ENCODE results near the gene MOCOS.

Gene MOCOS

DNA sequence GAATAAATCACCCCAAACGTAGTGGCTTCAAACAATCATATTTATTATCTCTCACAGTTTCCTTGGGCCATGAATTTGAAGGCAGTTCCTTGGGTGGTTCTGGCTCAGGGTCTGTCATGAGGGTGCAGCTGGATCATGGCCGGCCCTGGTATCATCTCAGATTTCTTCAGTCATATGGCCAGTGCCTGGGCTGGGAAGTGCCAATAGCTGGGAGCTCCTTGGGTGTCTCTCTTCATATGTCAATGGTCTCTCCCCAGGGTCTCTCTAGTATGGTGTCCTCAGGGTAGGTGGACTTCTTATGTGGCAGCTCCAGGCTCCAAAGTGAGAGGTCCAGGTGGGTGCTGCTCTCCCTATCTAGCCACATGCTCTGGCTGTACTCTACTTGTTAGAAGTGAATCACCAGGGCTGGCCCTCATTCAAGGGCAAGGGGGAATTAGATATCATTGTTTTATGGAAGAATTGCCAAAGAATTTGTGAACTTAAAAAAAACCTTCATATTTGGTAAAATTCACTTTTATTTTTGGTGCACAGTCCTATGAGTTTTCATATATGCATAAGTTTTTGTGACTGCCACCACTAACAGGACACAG is 125.6 kb downstream of the MOCOS start:
- H2AFZ ChIP-seq (ENCODE audit: low read length, unreplicated experiment) = no peak overlapping the region
- H3K4me1 ChIP-seq (ENCODE audit: control insufficient read depth, insufficient read depth, low read length, unreplicated experiment) = peaks cover 67% of the 10 kb centered on the region
- H3K4me3 ChIP-seq (ENCODE audit: low read depth, low read length) = no peak overlapping the region
- H3K36me3 ChIP-seq (ENCODE audit: insufficient read depth, low read length) = no peaks in the 10 kb centered on the region
- H3K79me2 ChIP-seq (ENCODE audit: control insufficient read depth, insufficient read depth, low read length, unreplicated experiment) = no peaks in the 10 kb centered on the region
- no peaks in the 10 kb centered on the region for H3K27me3 ChIP-seq (ENCODE audit: insufficient read depth, low read length)
- H3K27ac ChIP-seq (ENCODE audit: low read depth, low read length) = peak overlapping the region; percentile 91; the same call in 1 of the 2 replicates

DNA sequence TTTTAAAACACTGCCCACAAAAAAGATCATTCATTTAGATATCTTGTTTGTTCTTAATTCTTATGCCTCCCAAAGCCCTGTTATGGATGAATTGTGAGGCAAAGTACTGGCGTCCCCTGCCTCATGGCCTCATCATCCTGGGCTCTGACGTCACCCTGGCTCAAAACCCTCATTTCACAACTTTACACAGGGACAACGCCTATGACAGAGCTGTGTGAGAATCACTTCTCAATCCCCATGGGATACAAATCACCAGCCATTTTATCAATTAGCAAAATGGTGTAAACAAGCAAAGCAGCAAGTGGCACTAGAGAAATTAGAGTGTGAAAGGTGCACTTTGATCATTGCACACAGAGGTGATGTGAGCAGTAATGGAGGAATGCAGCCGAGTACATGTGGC is 126.8 kb downstream of the MOCOS start:
- Histone ChIP-seq H3K4me1 (ENCODE audit: control insufficient read depth, insufficient read depth, low read length, unreplicated experiment) (peaks cover 59% of the 10 kb centered on the region), H3K36me3 (ENCODE audit: insufficient read depth, low read length) (no peaks in the 10 kb centered on the region), H3K27me3 (ENCODE audit: insufficient read depth, low read length) (no peaks in the 10 kb centered on the region), H2AFZ (ENCODE audit: low read length, unreplicated experiment) (no peak overlapping the region), H3K79me2 (ENCODE audit: control insufficient read depth, insufficient read depth, low read length, unreplicated experiment) (no peaks in the 10 kb centered on the region), H3K27ac (ENCODE audit: low read depth, low read length) (peak overlapping the region; percentile 91), H3K4me3 (ENCODE audit: low read depth, low read length) (no peak overlapping the region; the same call in 1 of the 2 replicates)

DNA sequence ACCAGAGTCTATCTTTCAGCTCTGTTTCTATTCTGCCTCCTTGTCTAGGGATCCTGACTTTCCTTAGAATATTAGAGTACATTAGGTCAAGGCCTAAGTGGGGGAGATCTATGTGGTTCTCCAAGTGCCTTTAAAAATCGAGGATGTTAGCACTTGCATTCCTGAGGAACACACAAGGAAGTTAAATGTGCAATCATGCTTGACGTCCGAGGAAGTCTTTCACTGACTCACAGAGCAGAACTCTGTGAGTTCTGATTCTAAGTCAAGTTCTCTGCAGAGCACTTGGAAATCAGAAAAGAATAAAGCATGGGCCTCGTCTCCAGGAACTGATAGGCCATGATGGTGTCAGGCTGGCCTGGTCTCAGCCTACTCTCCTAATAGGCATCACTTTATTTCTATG is 127.5 kb downstream of the MOCOS start:
- Histone ChIP-seq H3K27me3 (ENCODE audit: insufficient read depth, low read length) (no peaks in the 10 kb centered on the region), H3K36me3 (ENCODE audit: insufficient read depth, low read length) (no peaks in the 10 kb centered on the region), H3K4me3 (ENCODE audit: low read depth, low read length) (no peak overlapping the region; the same call in 1 of the 2 replicates), H3K79me2 (ENCODE audit: control insufficient read depth, insufficient read depth, low read length, unreplicated experiment) (no peaks in the 10 kb centered on the region), H3K4me1 (ENCODE audit: control insufficient read depth, insufficient read depth, low read length, unreplicated experiment) (peaks cover 52% of the 10 kb centered on the region), H3K27ac (ENCODE audit: low read depth, low read length) (peak overlapping the region; percentile 91), H2AFZ (ENCODE audit: low read length, unreplicated experiment) (no peak overlapping the region)

DNA sequence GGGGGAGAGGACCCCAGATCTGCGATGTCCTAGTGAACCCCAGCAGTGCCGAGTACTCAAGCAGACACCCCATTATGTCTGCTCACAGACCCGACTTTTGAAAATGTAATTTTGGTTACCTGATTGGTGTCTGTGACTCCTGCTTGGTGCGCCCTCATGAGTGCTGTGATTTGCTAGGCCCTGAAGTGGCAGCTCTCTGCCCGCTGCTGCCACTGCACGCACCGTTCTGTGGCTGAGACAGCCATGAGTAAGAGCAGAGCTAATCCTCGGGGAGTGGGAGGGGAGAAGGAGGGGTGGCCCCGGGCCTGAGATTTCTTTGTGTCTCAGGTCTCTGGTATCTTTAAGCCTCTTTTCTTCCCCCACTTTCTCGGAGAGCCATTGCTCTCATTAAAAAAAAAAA is 128.4 kb downstream of the MOCOS start:
- no peaks in the 10 kb centered on the region for H3K27me3 ChIP-seq (ENCODE audit: insufficient read depth, low read length)
- no peaks in the 10 kb centered on the region for H3K79me2 ChIP-seq (ENCODE audit: control insufficient read depth, insufficient read depth, low read length, unreplicated experiment)
- H2AFZ ChIP-seq (ENCODE audit: low read length, unreplicated experiment) = no peak overlapping the region
- no peaks in the 10 kb centered on the region for H3K36me3 ChIP-seq (ENCODE audit: insufficient read depth, low read length)
- H3K27ac ChIP-seq (ENCODE audit: low read depth, low read length) = peak overlapping the region; percentile 91
- H3K4me3 ChIP-seq (ENCODE audit: low read depth, low read length) = no peak overlapping the region
- H3K4me1 ChIP-seq (ENCODE audit: control insufficient read depth, insufficient read depth, low read length, unreplicated experiment) = peaks cover 43% of the 10 kb centered on the region

DNA sequence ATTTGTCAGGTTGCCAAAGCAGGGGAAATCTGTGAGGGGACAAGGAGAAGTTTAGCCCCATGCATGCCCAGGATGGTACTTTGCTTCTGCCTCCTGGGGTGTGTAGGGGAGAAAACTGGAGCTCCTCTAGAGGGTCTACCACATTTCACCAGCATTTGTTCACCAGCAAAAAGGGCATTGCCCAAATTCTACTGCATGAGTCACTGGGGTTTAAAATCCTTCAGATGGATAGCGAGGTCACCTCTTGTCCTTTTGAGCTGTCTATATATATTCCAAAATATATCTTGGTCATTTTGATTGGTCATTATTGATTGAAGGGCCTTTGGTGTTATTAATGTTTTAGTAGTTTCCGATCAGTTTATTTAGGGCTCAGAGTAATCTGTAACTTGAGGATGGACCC is 128.9 kb downstream of the MOCOS start:
- H2AFZ ChIP-seq (ENCODE audit: low read length, unreplicated experiment) = no peak overlapping the region
- H3K27me3 ChIP-seq (ENCODE audit: insufficient read depth, low read length) = no peaks in the 10 kb centered on the region
- H3K4me1 ChIP-seq (ENCODE audit: control insufficient read depth, insufficient read depth, low read length, unreplicated experiment) = peaks cover 39% of the 10 kb centered on the region
- no peak overlapping the region for H3K4me3 ChIP-seq (ENCODE audit: low read depth, low read length)
- H3K36me3 ChIP-seq (ENCODE audit: insufficient read depth, low read length) = no peaks in the 10 kb centered on the region
- no peaks in the 10 kb centered on the region for H3K79me2 ChIP-seq (ENCODE audit: control insufficient read depth, insufficient read depth, low read length, unreplicated experiment)
- peak overlapping the region; percentile 91 for H3K27ac ChIP-seq (ENCODE audit: low read depth, low read length)

All from ACC112 (cell line).